Neural cell (in vitro differentiated cells): ENCODE measurements around the gene CHCHD3. TPM values are rescaled to one million over a fixed set of nuclear protein-coding genes. Genes with fewer than 3 reads are reported as not detected.

Experiments
- H2AFZ ChIP-seq: fragments of 200-600, 300-800 bp; sonication (generic), shearing (Covaris generic); 2 replicates; pipeline ENCODE4 v1.6.0; 2014; ENCODE audit warnings: low read depth, mild to moderate bottlenecking, antibody characterized with exemption, low read length, moderate library complexity
- H3F3A ChIP-seq: fragments of 200-600 bp; shearing (Covaris generic); 2 replicates; pipeline ENCODE4 v1.6.1; 2016; ENCODE audit warnings: mild to moderate bottlenecking, moderate library complexity, mixed read lengths, antibody characterized with exemption, low read length; ENCODE audit not compliant: insufficient read depth, poor library complexity, severe bottlenecking
- H3K27ac ChIP-seq: fragments of 200-600, 300-800 bp; sonication (generic), shearing (Covaris generic); 2 replicates; pipeline ENCODE4 v1.5.1; 2014; ENCODE audit warnings: mild to moderate bottlenecking, low read length, moderate library complexity
- H3K27me3 ChIP-seq: fragments of 300-800, 200-600 bp; sonication (generic), shearing (Covaris generic); 2 replicates; pipeline ENCODE4 v1.6.0; 2014; ENCODE audit warnings: mild to moderate bottlenecking, low read depth, low read length, moderate library complexity; ENCODE audit not compliant: insufficient read depth
- H3K36me3 ChIP-seq: fragments of 300-800, 200-600 bp; sonication (generic), shearing (Covaris generic); 2 replicates; pipeline ENCODE4 v1.5.1; 2014; ENCODE audit warnings: mild to moderate bottlenecking, antibody characterized with exemption, low read length, moderate library complexity; ENCODE audit not compliant: insufficient read depth
- H3K4me2 ChIP-seq: fragments of 300-800, 200-600 bp; sonication (generic), shearing (Covaris generic); 2 replicates; pipeline ENCODE4 v1.6.0; 2014; ENCODE audit warnings: mild to moderate bottlenecking, low read length
- H3K4me3 ChIP-seq: fragments of 300-800, 200-600 bp; sonication (generic), shearing (Covaris generic); 2 replicates; pipeline ENCODE4 v1.5.1; 2014; ENCODE audit warnings: mild to moderate bottlenecking, low read length, moderate library complexity
- H3K79me2 ChIP-seq: fragments of 200-600 bp; shearing (Covaris generic); replicated peaks from 2 replicates; pipeline ENCODE4 v1.6.0; 2014; ENCODE audit warnings: mild to moderate bottlenecking, low read length, moderate library complexity; ENCODE audit not compliant: insufficient read depth
- H3K9ac ChIP-seq: fragments of 300-800, 200-600 bp; sonication (generic), shearing (Covaris generic); 2 replicates; pipeline ENCODE4 v1.6.1; 2016; ENCODE audit warnings: mild to moderate bottlenecking, low read length, mixed read lengths
- H3K9me2 ChIP-seq: fragments of 200-600 bp; shearing (Covaris generic); 2 replicates; pipeline ENCODE4 v1.6.1; 2016; ENCODE audit warnings: mild to moderate bottlenecking, low read length, mixed read lengths; ENCODE audit not compliant: insufficient read depth
- H3K9me3 ChIP-seq: fragments of 200-600, 300-800 bp; sonication (generic), shearing (Covaris generic); 2 replicates; pipeline ENCODE4 v1.6.1; 2016; ENCODE audit warnings: mild to moderate bottlenecking, mixed run types, low read length, moderate library complexity, mixed read lengths
- H4K20me1 ChIP-seq: fragments of 200-600 bp; shearing (Covaris generic); 2 replicates; pipeline ENCODE4 v1.6.1; 2016; ENCODE audit warnings: mild to moderate bottlenecking, mixed run types; ENCODE audit not compliant: insufficient read depth
- EP300 ChIP-seq: fragments of 450-650 bp; conservative IDR thresholded peaks from 2 replicates; pipeline ENCODE4 v1.6.1; 2014; ENCODE audit warnings: antibody characterized with exemption, mild to moderate bottlenecking, moderate library complexity; ENCODE audit not compliant: poor library complexity, severe bottlenecking
- EZH2 ChIP-seq: fragments of 200-600, 300-800 bp; shearing (Covaris generic), sonication (generic); IDR thresholded peaks from 2 replicates; pipeline ENCODE4 v1.6.1; 2014; ENCODE audit warnings: antibody characterized with exemption, low read length, borderline replicate concordance, mild to moderate bottlenecking; ENCODE audit not compliant: insufficient read depth, poor library complexity, severe bottlenecking
- MXI1 ChIP-seq: fragments of 450-650 bp; conservative IDR thresholded peaks from 2 replicates; pipeline ENCODE4 v1.6.1; 2014; ENCODE audit warnings: antibody characterized with exemption, mild to moderate bottlenecking; ENCODE audit not compliant: poor library complexity, severe bottlenecking
- POLR2AphosphoS5 ChIP-seq: IDR thresholded peaks from 2 replicates; pipeline ENCODE4 v1.6.1; 2012
- RAD21 ChIP-seq: fragments of 450-650 bp; conservative IDR thresholded peaks from 2 replicates; pipeline ENCODE4 v1.6.1; 2014; ENCODE audit warnings: antibody characterized with exemption, mild to moderate bottlenecking, moderate library complexity
- SMC3 ChIP-seq: fragments of 450-650 bp; conservative IDR thresholded peaks from 2 replicates; pipeline ENCODE4 v1.6.1; 2014; ENCODE audit warnings: antibody characterized with exemption, mild to moderate bottlenecking, moderate library complexity; ENCODE audit not compliant: poor library complexity
- TAF1 ChIP-seq: IDR thresholded peaks from 2 replicates; pipeline ENCODE4 v1.6.1; 2012; ENCODE audit warnings: low read depth
- polyA plus RNA-seq: library from polyadenylated mRNA; depleted of rRNA; stranded (reverse); fragments of >200 nt; gene quantifications from 2 replicates; pipeline ENCODE4 v1.2.3, GENCODE V29; 2014
- TF ChIP-seq, protein P1 (sequence below): IDR thresholded peaks from 2 replicates; pipeline ENCODE4 v1.6.1; 2012; ENCODE audit warnings: borderline replicate concordance
- TF ChIP-seq, protein P2 (sequence below): fragments of 450-650 bp; IDR thresholded peaks from 2 replicates; pipeline ENCODE4 v1.5.1; 2014; ENCODE audit warnings: antibody characterized with exemption, mild to moderate bottlenecking, moderate library complexity; ENCODE audit not compliant: poor library complexity, severe bottlenecking

CHCHD3 gene
- polyA plus RNA-seq, 1 donor from 2014 or later, result 89.9 TPM

- Histone ChIP-seq H3K4me3 (no peak overlapping the region), H2AFZ (no peak overlapping the region), H3K27ac (no peak overlapping the region), H3K9me2 (no peaks in the 10 kb centered on the region), H4K20me1 (no peaks in the 10 kb centered on the region), H3F3A (no peaks in the 10 kb centered on the region), H3K79me2 (no peaks in the 10 kb centered on the region), H3K27me3 (no peaks in the 10 kb centered on the region), H3K36me3 (no peaks in the 10 kb centered on the region), H3K4me2 (no peak overlapping the region), H3K9me3 (no peaks in the 10 kb centered on the region), H3K9ac (no peak overlapping the region)
- TF ChIP-seq EZH2 (no peak), EP300 (no peak), TAF1 (no peak), POLR2AphosphoS5 (no peak), SMC3 (no peak), RAD21 (no peak), MXI1 (no peak)
- TF ChIP-seq, protein P1, sequence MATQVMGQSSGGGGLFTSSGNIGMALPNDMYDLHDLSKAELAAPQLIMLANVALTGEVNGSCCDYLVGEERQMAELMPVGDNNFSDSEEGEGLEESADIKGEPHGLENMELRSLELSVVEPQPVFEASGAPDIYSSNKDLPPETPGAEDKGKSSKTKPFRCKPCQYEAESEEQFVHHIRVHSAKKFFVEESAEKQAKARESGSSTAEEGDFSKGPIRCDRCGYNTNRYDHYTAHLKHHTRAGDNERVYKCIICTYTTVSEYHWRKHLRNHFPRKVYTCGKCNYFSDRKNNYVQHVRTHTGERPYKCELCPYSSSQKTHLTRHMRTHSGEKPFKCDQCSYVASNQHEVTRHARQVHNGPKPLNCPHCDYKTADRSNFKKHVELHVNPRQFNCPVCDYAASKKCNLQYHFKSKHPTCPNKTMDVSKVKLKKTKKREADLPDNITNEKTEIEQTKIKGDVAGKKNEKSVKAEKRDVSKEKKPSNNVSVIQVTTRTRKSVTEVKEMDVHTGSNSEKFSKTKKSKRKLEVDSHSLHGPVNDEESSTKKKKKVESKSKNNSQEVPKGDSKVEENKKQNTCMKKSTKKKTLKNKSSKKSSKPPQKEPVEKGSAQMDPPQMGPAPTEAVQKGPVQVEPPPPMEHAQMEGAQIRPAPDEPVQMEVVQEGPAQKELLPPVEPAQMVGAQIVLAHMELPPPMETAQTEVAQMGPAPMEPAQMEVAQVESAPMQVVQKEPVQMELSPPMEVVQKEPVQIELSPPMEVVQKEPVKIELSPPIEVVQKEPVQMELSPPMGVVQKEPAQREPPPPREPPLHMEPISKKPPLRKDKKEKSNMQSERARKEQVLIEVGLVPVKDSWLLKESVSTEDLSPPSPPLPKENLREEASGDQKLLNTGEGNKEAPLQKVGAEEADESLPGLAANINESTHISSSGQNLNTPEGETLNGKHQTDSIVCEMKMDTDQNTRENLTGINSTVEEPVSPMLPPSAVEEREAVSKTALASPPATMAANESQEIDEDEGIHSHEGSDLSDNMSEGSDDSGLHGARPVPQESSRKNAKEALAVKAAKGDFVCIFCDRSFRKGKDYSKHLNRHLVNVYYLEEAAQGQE, result no peak
- TF ChIP-seq, protein P2, sequence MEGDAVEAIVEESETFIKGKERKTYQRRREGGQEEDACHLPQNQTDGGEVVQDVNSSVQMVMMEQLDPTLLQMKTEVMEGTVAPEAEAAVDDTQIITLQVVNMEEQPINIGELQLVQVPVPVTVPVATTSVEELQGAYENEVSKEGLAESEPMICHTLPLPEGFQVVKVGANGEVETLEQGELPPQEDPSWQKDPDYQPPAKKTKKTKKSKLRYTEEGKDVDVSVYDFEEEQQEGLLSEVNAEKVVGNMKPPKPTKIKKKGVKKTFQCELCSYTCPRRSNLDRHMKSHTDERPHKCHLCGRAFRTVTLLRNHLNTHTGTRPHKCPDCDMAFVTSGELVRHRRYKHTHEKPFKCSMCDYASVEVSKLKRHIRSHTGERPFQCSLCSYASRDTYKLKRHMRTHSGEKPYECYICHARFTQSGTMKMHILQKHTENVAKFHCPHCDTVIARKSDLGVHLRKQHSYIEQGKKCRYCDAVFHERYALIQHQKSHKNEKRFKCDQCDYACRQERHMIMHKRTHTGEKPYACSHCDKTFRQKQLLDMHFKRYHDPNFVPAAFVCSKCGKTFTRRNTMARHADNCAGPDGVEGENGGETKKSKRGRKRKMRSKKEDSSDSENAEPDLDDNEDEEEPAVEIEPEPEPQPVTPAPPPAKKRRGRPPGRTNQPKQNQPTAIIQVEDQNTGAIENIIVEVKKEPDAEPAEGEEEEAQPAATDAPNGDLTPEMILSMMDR, result no peak
These were observed 310.6 kb downstream of the CHCHD3 start for GRCh38 chr7:132771301-132771730.

DNA sequence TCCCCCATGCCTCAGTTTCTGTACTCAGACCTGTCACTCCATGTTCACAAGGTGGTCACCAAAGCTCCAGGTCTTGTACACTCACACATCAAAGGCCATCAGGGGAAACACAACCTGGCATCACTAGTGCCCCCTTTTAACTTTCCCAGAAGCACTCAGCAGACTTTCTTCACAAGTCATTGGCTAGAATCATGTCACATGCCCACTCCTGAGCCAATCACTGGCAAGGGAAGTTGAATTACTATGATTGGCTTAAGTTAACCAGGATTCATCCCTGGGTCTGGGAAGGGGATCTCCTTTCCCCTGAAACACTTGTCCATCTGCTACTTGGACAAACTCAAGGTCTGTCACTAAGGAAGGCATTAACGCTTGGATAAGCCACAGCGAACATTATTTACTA lies 311.8 kb downstream of the CHCHD3 start:
- Histone ChIP-seq H3K9ac (no peak overlapping the region), H2AFZ (no peak overlapping the region), H3K9me3 (no peaks in the 10 kb centered on the region), H3K79me2 (no peaks in the 10 kb centered on the region), H3K27me3 (no peaks in the 10 kb centered on the region), H3K4me2 (no peak overlapping the region), H3K27ac (no peak overlapping the region), H3K36me3 (no peaks in the 10 kb centered on the region), H4K20me1 (no peaks in the 10 kb centered on the region), H3K4me3 (no peak overlapping the region), H3K9me2 (no peaks in the 10 kb centered on the region), H3F3A (no peaks in the 10 kb centered on the region)
- TF ChIP-seq EP300 (no peak), RAD21 (no peak), TAF1 (no peak), MXI1 (no peak), POLR2AphosphoS5 (no peak), EZH2 (no peak), SMC3 (no peak)
- TF ChIP-seq, protein P2, result no peak
- TF ChIP-seq, protein P1, result no peak
